Thyroid gland (tissue), 4 donors: ENCODE data around the gene BTBD6.

Experiments
- POLR2A ChIP-seq, 2 donors: fragments of 450-650 bp; IDR thresholded peaks; one replicate each; pipeline ENCODE4 v1.6.1; 2017; ENCODE audit warnings: antibody characterized with exemption in 2 of 2, mild to moderate bottlenecking in 2 of 2, moderate library complexity in 1 of 2
- TF ChIP-seq, protein P1 (sequence below), 6 experiments: fragments of 200-600 bp in 3 of 6; fragments of 450-650 bp in 3 of 6; sonication (generic) in 3 of 6; IDR thresholded peaks; one replicate each; pipeline ENCODE4 v1.5.1; 2016 to 2019; ENCODE audit warnings: antibody characterized with exemption in 6 of 6, mild to moderate bottlenecking in 2 of 6, inconsistent platforms in 1 of 6, moderate library complexity in 1 of 6

DNA sequence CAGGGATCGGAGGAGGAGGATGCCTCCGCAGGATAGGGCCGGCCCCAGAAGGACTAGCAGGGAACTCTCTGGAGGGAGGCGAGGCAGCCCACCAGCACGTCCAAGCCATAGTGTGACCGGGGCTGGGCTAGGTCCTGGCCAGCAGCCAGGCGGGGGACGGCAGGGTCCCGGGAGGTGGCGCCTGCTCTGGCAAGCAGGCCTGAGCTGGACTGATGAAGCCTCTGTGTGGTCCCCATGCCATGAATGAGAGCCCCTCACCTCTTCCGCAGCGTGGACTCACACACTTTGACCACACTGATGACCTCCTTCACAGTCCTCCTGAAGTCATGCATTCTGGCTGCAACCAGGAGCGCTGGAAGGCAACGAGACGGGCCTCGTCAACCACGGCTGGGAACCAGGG is 19.8 kb upstream of the BTBD6 start:
- TF ChIP-seq, protein P1, sequence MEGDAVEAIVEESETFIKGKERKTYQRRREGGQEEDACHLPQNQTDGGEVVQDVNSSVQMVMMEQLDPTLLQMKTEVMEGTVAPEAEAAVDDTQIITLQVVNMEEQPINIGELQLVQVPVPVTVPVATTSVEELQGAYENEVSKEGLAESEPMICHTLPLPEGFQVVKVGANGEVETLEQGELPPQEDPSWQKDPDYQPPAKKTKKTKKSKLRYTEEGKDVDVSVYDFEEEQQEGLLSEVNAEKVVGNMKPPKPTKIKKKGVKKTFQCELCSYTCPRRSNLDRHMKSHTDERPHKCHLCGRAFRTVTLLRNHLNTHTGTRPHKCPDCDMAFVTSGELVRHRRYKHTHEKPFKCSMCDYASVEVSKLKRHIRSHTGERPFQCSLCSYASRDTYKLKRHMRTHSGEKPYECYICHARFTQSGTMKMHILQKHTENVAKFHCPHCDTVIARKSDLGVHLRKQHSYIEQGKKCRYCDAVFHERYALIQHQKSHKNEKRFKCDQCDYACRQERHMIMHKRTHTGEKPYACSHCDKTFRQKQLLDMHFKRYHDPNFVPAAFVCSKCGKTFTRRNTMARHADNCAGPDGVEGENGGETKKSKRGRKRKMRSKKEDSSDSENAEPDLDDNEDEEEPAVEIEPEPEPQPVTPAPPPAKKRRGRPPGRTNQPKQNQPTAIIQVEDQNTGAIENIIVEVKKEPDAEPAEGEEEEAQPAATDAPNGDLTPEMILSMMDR (IDR thresholded peaks at IDR 0.05) = no peak
- no peak for TF ChIP-seq POLR2A (IDR thresholded peaks at IDR 0.05)
